Measurements from ENCODE around the gene SFR1.

The SFR1 gene, protein sequence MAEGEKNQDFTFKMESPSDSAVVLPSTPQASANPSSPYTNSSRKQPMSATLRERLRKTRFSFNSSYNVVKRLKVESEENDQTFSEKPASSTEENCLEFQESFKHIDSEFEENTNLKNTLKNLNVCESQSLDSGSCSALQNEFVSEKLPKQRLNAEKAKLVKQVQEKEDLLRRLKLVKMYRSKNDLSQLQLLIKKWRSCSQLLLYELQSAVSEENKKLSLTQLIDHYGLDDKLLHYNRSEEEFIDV

DNA sequence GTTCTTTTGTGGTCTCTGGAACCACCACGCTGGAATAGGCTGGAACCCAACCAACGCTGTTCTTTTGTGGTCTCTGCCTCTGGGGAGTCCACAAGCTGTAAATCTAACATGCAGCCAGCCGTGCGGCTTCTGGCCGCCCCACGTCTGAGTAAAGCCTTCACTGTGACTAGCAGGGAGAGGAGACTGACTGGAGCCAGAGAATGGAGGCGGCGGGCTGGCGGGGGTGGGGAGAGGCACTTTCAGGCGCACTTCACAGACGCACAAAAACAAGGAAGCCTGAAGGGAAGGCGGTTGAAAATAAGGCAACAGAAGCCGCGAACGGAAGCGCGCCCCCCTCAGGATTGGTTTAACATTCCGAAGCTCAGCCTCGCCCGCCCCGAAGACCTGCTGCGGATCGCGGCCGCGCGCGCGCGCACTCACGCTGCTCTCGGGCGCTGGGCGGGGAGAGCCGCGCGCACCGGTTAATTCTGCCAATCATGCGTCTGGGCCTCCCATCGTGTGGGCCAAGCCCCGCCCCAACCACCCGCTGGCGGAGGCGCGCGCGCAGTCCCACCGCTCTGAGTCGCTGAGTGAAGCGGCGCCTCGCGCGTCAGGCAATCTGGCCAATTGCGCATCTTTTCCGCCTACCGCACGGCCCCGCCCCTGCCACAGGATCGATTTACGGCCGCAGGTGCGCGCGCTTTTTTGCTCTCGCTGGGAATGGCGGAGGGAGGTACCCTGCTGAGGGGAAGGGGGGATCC lies at the start of gene SFR1:
Gene SFR1, plus strand, starts transcription at position 687 of the 740 bp plus-strand sequence. Its CDS starts 13 bp downstream, at position 700.
- DNase-seq, result peak; percentile 87

DNA sequence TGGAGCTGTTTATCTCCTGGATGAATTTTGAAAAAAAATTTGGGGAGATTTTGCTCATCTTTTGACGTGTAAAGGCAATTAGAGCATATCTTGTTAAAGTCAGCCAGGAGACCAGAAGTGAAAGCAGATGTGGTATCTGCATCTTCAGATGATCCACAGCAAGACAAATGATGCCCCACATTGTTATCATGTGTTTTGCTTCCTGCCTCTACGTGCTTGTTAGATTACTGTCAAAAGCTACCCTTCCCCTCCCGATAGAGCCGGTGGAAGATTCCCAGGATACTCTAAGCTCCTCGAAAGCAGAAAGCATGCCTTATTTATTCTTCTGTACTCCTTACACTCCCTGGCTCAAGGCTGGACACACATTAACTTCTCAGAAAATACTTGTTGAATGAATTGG lies 49.2 kb upstream of the SFR1 start:
- DNase-seq, result no peak

DNA sequence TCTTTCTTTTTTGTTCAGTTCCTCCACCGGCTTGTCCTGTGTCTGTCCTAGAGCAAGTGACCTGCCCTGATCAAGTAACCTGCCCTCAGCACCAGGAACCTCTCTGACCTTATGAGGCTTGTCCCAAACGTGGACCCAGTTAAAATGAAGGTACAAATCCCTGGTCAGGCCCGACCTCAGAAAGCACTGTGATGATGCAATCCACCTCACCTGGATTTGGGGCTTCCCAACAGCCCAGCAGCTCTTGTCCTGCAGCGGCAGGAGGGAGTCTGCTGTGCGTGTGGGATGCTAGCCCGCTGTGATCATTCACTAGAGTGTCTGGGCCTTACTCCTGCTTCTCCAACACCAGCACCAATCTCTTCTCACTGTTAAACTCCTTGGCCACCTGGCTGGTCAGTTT lies 47.5 kb upstream of the SFR1 start:
- DNase-seq, result no peak

DNA sequence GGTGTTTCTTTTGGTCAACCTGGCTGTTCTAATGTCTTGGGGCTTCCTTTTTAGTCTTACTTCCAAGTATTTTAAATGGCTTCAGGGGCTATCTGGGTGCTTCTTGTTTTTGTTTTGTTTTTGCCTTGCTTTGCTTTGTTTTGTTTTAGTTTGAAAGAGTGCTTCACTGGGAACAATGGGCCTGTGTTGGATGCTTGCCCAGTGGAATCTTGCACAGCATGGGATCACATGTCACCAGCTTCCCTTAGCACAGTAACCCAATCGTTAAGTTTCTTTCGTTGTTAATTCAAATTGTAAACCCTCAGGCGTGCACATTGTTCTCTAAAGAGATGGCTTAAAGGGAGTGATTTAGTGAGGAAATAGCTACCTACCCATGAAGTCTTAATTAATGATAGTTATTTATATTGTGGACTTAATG lies 45.2 kb upstream of the SFR1 start:
- peak; percentile 65 for DNase-seq

DNA sequence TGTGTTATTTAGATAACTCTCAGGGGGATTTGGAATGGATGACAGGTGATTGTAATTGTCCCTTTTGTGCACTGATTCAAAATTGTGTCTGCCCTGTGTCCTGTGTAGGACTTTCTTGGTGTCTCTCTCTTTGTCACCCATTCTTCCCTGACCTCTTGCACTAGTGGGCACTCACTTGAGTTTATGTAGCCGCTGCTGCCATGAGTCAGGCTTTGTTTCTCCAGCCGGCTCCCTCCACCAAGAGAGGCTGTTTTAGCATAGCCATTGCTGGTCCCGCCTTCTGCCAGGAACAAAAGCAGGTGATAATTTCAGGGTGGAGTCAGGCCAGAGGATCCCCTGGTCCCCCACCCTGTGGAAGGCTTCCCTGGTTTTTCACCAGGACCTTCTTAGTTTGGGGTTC lies 44.7 kb upstream of the SFR1 start:
- no peak for DNase-seq

DNA sequence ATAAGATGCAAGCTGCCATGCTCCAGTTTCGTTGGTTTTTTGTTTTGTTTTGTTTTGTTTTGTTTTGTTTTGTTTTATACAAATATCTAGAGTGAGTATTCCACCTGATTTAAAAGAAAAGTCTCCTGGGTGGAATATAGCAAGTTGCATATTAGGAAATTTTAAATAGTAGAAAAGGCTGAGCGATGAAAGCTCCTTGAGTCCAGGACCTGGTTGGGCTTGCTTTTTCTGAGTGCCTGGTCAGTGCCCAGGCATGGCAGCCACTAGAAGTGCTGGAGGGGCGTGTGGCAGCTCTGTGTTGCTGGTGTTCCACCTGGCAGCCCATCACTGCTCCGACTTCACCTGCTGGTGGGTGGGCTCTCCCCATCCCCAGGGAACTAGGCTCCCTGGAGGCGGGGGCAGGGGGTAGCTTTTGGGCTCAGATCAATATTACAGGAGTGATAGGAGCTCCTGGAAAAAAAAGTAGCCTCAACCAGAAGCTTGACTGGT lies 44.3 kb upstream of the SFR1 start:
- no peak for DNase-seq

DNA sequence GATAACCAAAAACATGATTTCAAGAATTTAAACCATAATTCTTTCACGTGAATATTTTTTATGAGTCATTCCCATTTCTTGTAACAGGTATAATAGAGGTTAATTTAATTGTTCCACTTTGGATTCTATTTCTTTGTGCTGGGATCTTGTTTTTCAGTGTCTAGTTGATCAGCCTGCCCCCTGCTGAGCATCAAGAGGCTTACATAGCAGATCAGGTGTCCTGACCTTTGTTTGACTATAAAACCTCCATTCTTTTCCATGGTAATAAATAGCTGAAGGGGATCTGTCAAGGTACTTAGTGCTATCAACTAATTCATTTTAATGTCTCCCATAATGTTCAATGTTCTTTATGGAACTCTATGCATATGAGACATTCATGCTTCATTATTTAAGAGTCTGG lies 41.2 kb upstream of the SFR1 start:
- DNase-seq, result no peak

DNA sequence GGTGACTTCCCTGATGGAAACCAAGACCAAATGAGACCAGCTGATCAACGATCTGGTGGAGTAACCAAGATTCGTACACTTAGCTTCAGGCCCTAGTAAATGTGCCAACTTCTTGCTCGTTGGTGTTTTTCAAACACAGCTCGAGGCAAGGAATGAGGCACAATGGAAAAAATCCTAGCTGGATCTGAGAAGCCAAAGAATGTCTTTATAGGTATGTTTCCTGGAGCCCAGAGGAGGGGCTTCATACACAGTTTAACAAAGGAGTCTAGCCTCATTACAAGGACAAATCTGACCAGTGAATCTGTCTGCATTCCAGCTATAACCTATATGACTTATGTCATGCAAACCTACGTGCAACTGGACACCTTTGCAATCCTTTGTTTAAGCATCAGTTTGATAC lies 40.0 kb upstream of the SFR1 start:
- DNase-seq, result no peak

DNA sequence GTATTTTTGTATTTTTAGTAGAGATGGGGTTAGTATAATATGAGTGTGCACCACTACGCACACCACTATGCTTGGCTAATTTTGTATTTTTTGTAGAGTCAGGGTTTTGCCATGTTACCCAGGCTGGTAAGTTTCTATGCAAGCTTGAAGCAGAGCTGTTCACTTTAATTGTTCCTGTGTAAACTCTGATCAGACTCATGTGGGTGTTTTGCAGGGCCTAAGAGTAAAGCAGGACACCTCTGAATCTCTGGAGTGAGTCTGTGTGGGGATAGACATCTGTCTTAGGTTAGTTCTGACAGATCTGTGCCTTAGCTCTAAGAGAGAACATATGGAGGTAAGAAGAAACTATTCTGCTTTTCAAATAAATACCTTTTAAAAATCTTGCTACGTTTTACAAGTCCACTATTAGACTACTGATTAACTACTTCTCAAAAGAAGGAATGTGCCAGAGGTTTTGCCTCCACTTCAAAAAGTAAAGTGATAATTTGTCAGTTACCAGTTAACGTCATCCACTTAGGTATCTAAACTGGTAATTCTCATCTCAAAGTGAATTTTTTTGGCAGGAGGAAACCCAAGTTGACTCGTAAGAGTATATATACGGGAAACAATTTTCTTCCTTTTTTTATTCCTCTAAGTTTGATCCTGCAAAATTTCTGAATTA lies 37.4 kb upstream of the SFR1 start:
- DNase-seq, result no peak

DNA sequence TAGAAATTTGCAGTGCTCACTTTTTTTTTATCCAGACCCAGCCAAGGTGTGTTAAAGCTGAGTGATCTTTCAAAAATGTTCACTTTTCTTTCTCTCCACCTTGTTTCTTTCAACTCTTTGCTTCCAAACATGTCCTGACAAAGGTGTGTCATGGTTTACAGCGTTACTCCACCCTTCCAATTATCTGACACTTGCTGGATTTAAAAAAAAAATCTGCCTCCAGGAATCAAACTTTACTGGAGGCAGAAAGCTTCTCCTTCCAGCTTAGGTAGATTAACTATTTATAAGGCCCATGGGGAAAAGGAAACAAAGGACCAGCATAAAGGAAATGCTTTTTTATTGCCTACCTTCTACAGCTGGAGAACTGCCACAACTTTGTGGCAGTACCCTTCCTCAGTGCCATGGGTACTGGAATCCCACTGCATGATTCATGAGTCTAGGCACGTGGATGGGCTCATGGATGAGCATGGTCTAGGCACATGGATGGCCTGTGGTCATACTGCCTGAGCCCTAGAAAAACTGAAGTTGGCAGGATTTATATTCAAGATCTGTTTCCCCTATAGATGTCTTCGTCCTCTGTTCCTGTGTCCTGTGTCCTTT lies 36.1 kb upstream of the SFR1 start, which contains the start of gene COL17A1:
Gene COL17A1, minus strand, starts transcription at position 80 of the 600 bp plus-strand sequence. CDS start 5,207 bp downstream, outside the sequence.
- DNase-seq, result no peak

DNA sequence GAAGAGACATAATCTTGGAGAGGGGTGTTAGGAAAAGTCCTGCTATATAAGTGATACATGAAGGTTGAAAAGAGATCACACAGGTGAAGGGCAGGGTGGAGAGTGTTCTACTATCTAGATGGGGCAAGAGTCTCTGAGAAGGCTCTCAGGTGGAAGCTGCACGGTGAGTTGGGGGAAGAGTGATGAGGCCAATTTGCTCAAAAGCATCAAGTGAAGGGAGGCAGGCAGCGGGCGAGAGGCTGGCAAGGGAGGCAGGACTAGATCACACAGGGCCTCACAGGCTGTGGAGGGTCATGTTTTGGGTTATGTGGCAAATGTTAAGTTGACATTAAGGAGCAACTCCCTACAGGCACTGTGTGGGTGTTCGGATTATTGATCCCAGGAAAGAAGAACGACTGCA lies 33.7 kb upstream of the SFR1 start:
- DNase-seq, result no peak

DNA sequence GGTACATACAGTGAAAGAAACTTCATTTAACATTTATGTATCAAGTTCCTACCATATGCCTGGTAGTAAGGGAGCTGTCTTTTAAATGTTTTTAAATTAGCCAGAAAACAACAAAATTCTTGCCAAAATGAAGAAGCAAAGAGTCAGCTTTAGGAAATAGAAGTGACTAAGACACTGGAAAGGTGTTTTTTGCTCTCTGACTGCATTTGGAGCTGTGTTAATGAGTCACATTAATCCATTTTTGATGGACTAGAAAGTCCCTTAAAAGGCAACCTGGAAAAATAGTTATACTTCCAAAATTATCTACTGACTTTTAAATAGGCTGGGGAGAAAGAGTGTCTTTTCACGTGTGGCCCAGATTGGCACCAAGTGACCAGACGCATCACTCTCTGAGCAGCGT lies 32.4 kb upstream of the SFR1 start:
- DNase-seq, result no peak

DNA sequence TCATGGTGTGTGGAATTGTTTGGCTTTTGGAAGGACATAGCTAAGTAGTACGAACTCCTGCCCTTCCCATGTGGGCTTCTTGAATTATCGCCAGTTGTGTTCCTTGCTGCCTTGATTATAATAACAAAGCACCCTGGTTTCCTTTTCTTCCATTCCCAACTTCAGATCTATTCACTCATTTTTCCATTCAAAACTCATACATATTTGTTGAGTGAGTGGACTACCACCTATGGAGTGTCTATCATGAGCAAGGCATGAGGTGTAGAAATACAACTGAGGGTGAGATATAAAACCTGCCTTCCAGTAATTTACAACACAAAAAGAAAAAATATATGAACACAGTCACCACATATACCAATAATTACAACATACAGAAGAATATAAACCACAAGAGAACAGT lies 31.4 kb upstream of the SFR1 start:
- no peak for DNase-seq

DNA sequence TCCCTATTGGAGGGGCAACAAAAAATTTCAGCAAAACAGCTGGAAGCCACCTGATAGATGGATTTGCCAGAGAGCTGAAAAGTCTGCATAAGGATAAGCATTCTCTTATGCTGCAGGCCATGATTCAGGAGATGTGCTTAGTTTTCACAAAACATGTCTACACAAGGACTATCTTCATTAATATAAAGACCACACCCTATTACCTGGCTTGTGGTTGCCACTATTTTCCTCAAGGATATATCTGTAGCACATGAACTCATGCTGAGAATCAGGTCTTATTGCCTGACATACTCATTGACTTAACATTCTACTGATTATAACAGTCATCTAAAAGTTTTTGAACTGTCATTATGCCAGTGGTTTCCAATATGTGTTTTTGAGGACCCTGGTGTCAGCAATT lies 29.2 kb upstream of the SFR1 start:
- DNase-seq, result no peak

DNA sequence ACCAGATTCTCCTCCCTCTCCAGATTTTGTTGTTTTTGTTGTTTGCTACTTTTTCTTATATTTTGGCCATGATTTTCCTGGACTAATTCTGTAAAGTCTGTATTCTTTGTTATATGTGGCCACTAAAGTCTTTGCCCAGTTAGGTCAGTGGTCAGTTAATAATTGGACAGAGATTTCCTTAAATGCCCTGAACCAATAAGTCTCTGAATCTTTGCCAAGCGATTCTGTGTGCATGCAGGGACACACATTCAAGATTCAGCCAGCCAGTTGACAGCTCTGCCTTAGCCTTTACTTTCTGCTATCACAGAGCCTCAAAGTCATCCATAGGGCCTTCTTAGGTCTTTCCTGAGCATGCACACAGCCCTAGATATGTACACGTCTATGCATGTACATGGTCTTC lies 25.3 kb upstream of the SFR1 start:
- no peak for DNase-seq

DNA sequence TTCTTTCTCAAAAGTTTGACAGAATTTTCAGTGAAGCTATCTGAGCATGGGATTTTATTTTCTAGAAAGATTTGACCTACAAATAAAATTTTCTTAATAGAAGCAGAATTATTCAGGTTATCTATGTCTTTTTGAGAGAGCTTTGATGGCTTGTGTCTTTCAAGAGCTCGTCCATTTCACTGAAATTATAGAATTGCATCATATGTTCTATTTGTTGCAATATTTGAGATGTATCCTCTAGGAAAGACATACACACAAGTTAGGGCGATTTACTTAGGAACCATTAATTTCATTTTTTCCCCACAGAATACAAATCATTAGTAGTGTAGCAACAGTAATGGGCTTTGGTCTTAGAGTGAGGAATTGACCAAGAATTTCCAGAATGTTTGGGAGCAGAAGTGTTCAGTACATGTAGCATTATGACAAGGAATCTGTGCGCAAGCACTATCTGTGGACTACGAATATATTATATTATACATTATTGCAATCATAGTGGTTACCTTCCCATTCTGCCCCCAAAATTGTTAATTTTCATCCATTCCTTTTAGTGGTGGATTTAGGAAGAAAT lies 23.5 kb upstream of the SFR1 start:
- DNase-seq, result no peak

DNA sequence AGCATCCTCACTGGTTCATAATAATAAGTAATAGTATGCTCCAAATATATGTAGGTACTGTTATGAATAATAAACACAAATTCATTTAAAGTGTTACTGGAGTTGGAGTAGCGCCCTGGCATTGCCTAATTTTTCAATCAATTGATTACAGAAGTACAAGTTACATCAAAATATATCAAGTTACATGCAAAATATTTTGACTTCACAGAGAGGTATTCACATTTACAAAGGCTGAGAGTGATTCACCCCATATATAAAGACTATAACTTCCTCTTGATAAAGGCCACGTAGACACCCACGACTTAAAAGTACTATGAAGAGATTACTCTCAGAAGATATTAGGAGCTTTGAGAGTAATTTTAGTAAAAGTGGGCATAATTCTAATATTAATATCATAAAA lies 22.7 kb upstream of the SFR1 start:
- no peak for DNase-seq

DNA sequence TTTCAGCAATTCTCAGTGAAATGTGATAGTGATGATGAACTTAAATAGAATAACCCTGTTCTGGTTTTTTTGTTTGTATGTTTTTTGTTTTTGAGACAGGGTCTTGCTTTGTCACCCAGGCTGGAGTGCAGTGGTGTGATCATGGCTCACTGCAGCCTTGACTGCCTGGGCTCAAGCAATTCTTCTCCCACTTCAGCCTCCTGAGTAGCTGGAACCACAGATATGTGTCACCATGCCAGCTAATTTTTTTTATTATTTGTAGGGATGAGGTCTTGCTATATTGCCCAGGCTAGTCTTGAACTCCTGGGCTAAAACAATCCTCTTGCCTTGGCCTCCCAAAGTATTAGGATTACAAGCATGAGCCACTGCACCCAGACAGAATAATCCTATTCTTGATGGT lies 22.0 kb upstream of the SFR1 start:
- no peak for DNase-seq

DNA sequence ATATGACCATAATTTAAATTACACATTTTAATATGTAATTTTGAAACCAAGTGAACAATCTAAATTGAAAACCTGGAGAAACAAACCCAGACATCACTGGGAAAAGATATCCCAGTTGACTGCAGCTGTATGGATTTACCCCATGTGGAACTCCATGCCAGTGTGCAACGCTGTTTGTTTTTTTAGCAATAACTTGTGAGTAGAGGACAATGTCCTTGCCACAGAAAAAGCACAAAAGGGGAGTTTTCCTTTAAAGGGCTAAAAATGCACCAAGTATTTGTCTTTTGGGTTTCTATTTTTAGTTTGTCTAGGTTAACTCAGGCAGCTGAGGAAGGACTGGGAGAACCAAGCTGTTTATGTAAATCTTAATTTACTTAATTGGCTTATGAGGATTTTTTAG lies 21.2 kb upstream of the SFR1 start:
- no peak for DNase-seq

DNA sequence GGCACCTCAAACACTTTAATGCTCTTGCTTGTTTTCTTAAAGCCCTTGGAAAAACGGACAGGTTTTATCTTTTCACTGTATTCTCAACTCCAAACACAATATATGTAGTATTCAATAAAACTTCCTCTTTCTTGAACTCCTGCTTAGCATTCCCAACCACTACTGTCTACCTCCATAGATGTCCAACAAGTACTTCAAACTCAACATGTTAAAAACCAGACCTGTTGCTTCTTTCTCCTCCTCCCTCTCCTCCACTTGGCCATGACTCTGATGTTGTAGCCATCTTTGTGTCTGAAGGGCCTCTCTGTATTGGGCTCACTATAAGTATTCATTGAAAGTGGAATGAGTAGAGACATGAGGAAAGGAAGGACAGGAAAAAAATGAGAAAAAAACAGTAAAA lies 20.1 kb upstream of the SFR1 start:
- no peak for DNase-seq

DNA sequence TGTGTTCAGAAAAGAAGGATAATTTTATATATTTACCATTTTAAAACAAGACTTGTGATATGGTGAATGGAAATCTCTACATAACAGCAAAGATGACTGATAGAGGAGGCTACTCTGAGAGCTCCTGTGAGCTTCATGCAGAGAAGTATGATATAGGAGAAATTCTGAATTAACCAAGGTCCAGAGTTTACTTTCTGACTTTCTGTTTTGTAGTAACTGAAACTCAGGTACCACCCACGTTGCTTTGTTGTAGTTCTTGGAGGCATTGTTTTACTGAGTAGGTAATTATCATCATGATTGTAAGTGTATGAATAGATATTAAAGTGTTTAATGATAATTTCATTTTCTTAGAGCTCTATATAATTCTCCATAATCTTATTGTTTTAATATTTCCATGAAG lies 18.0 kb upstream of the SFR1 start:
- no peak for DNase-seq

DNA sequence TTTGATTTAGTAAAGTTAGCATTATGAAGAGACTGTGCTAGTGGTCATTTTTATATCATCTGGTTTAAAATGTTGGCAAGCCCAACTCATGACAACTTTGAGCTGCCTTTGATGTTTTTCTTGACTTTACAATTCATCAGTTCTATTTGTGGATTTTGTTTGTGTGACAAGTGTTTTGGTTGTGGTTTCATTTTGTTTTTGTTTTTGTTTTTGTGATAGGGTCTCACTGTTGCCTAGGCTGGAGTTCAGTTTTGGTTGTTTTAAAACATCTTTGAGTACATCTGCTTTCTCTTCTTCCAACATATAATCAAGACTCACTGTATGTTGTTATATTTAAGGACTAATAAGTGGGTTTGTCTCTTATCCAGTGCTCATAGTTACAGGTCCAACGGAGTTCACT lies 17.6 kb upstream of the SFR1 start:
- DNase-seq, result no peak

DNA sequence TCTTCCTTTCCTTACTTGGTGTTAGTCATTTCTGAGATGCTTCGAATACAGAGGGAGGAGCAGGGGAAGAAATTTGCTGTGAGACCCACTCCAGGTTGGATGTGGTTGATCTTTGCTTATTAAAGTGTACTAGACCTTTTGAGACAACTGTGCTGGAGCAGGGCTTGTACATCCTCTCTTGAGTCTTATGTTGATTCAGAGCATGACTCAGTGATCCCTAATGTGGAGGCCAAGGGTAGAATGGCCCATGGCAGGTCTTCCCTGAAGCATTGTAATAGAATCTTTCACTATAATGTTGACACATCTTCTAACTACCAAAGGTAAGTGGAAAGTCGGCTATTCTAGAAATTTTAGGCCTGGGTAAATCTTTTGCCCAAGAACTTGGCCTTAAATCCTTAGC lies 17.0 kb upstream of the SFR1 start:
- DNase-seq, result no peak

Data from NCI-H2081 treated with DMSO at 0.1 percent for 48 hours (cell line).